H1 (cell line): ENCODE data around the gene CLEC14A.

Experiments
- CEBPB ChIP-seq: IDR thresholded peaks from 2 replicates; pipeline ENCODE4 v1.6.1; 2012; ENCODE audit warnings: low read depth, low read length
- CTCF ChIP-seq, 3 experiments: IDR thresholded peaks; 1 replicate in 2 of 3; 2 replicates in 1 of 3; pipeline versions ENCODE4 v1.5.1 to v1.6.1; 2011; ENCODE audit warnings: low read length in 3 of 3, mild to moderate bottlenecking in 3 of 3, inconsistent platforms in 2 of 3, low read depth in 1 of 3, moderate library complexity in 1 of 3; ENCODE audit not compliant: insufficient read depth in 1 of 3; ENCODE audit errors: control extremely low read depth in 1 of 3
- EP300 ChIP-seq, 2 experiments: IDR thresholded peaks; 1 replicate in 1 of 2; 2 replicates in 1 of 2; pipeline ENCODE4 v1.6.1; 2011 to 2012; ENCODE audit warnings: low read depth in 2 of 2, low read length in 2 of 2, mild to moderate bottlenecking in 2 of 2, borderline replicate concordance in 1 of 2, inconsistent platforms in 1 of 2, moderate library complexity in 1 of 2
- EZH2 ChIP-seq: fragments of 200-600 bp; sonication (generic); IDR thresholded peaks from 2 replicates; pipeline ENCODE4 v1.7.1; 2012; ENCODE audit warnings: low read depth, mild to moderate bottlenecking, moderate library complexity, low read length, inconsistent platforms; ENCODE audit not compliant: severe bottlenecking
- MAFK ChIP-seq: IDR thresholded peaks from 2 replicates; pipeline ENCODE4 v1.6.1; 2012; ENCODE audit warnings: low read depth, mild to moderate bottlenecking, improper control_type of control experiment, low read length
- MAX ChIP-seq: IDR thresholded peaks from 2 replicates; pipeline ENCODE4 v1.6.1; 2012; ENCODE audit warnings: inconsistent platforms
- NRF1 ChIP-seq: IDR thresholded peaks from 2 replicates; pipeline ENCODE4 v1.6.1; 2011; ENCODE audit warnings: mild to moderate bottlenecking, low read depth, low read length, improper control_type of control experiment
- PHF8 ChIP-seq: fragments of 200-600 bp; sonication (generic); conservative IDR thresholded peaks from 2 replicates; pipeline ENCODE4 v1.7.1; 2012; ENCODE audit warnings: low read depth, mild to moderate bottlenecking, inconsistent platforms, low read length, moderate library complexity
- POLR2A ChIP-seq, 2 experiments: IDR thresholded peaks; 1 replicate in 1 of 2; 2 replicates in 1 of 2; pipeline ENCODE4 v1.6.1; 2011; ENCODE audit warnings: low read depth in 2 of 2, low read length in 2 of 2, mild to moderate bottlenecking in 2 of 2; ENCODE audit errors: control extremely low read depth in 1 of 2
- POLR2AphosphoS5 ChIP-seq: IDR thresholded peaks from 2 replicates; pipeline ENCODE4 v1.6.1; 2011; ENCODE audit warnings: low read depth, low read length
- SIN3A ChIP-seq, 2 experiments: IDR thresholded peaks in 1 of 2; conservative IDR thresholded peaks in 1 of 2; 2 replicates each; pipeline ENCODE4 v1.6.1; 2011 to 2012; ENCODE audit warnings: low read length in 2 of 2, improper control_type of control experiment in 1 of 2, low read depth in 1 of 2, mild to moderate bottlenecking in 1 of 2
- SRF ChIP-seq: IDR thresholded peaks from 2 replicates; pipeline ENCODE4 v1.6.1; 2011; ENCODE audit warnings: mild to moderate bottlenecking, low read depth, low read length, moderate library complexity
- TAF1 ChIP-seq: IDR thresholded peaks from 2 replicates; pipeline ENCODE4 v1.6.1; 2011; ENCODE audit warnings: mild to moderate bottlenecking, low read depth, low read length

- TF ChIP-seq EZH2: no peak
- no peak for TF ChIP-seq PHF8
- TF ChIP-seq POLR2AphosphoS5: 0 out of 2 replicates have a peak, but pooled peaks have one; percentile 87
- TF ChIP-seq EP300 (IDR thresholded peaks at IDR 0.05; ENCODE audit: borderline replicate concordance in 1 of 2, low read depth in 2 of 2, low read length in 2 of 2): no peak
- no peak for TF ChIP-seq CTCF (IDR thresholded peaks at IDR 0.05; ENCODE audit: control extremely low read depth in 1 of 3, insufficient read depth in 1 of 3, low read depth in 1 of 3, low read length in 3 of 3)
- no peak for TF ChIP-seq CEBPB
- no peak for TF ChIP-seq TAF1
- peak in 1 of 2 experiments; percentile 82; a peak in 1 of 3 replicates for TF ChIP-seq POLR2A (IDR thresholded peaks at IDR 0.05; ENCODE audit: control extremely low read depth in 1 of 2, low read depth in 2 of 2, low read length in 2 of 2)
- no peak for TF ChIP-seq MAX
- TF ChIP-seq NRF1: no peak
- TF ChIP-seq SIN3A (conservative IDR thresholded peaks at IDR 0.05 in 1 of 2, IDR thresholded peaks at IDR 0.05 in 1 of 2; ENCODE audit: low read depth in 1 of 2, low read length in 2 of 2): no peak
- no peak for TF ChIP-seq MAFK
- no peak for TF ChIP-seq SRF
These were observed 51.2 kb downstream of the CLEC14A start for GRCh38 chr14:38204719-38205115.
